Liver (tissue), 9 donors: ENCODE results near the gene ZNRF4. TPM values are rescaled to one million over a fixed set of nuclear protein-coding genes. Genes with fewer than 3 reads are reported as not detected.

Experiments
- DNase-seq: peaks from one replicate; pipeline ENCODE4 v3.0.0-alpha.2; 2017; ENCODE audit warnings: low spot score
- H3K27ac ChIP-seq, 2 donors: one replicate each; pipeline ENCODE4 v1.7.0; 2013; ENCODE audit warnings: inconsistent platforms in 2 of 2, low read length in 2 of 2, control low read depth in 1 of 2, low read depth in 1 of 2, mild to moderate bottlenecking in 1 of 2
- H3K27me3 ChIP-seq, 4 donors: one replicate each; pipeline versions ENCODE4 v1.6.1 to v1.7.0; 2013; ENCODE audit warnings: low read length in 3 of 4, inconsistent platforms in 1 of 4, mild to moderate bottlenecking in 1 of 4, moderate library complexity in 1 of 4; ENCODE audit not compliant: control insufficient read depth in 4 of 4, insufficient read depth in 4 of 4
- H3K36me3 ChIP-seq, 4 donors: one replicate each; pipeline versions ENCODE4 v1.6.1 to v1.7.0; 2013; ENCODE audit warnings: low read length in 3 of 4, mild to moderate bottlenecking in 3 of 4, low read depth in 1 of 4, moderate library complexity in 1 of 4; ENCODE audit not compliant: control insufficient read depth in 4 of 4, insufficient read depth in 3 of 4
- H3K4me1 ChIP-seq, 4 donors: one replicate each; pipeline versions ENCODE4 v1.6.1 to v1.7.0; 2013; ENCODE audit warnings: low read length in 3 of 4, mild to moderate bottlenecking in 3 of 4, moderate library complexity in 1 of 4; ENCODE audit not compliant: control insufficient read depth in 4 of 4, insufficient read depth in 4 of 4
- H3K4me3 ChIP-seq, 3 donors: one replicate each; pipeline versions ENCODE4 v1.6.1 to v1.7.0; 2013; ENCODE audit warnings: low read length in 3 of 3, control low read depth in 1 of 3, low read depth in 1 of 3, mild to moderate bottlenecking in 1 of 3
- H3K9ac ChIP-seq, 2 donors: one replicate each; pipeline ENCODE4 v1.7.0; 2013; ENCODE audit warnings: low read length in 2 of 2, mild to moderate bottlenecking in 2 of 2, moderate library complexity in 2 of 2, control low read depth in 1 of 2, low read depth in 1 of 2
- H3K9me3 ChIP-seq, 4 donors: one replicate each; pipeline versions ENCODE4 v1.6.1 to v1.7.0; 2013; ENCODE audit warnings: low read length in 3 of 4; ENCODE audit not compliant: control insufficient read depth in 4 of 4
- ATF3 ChIP-seq: IDR thresholded peaks from 2 replicates; pipeline ENCODE4 v1.6.1; 2016; ENCODE audit warnings: antibody characterized with exemption
- CTCF ChIP-seq: fragments of 150-350 bp; IDR thresholded peaks from 2 replicates; pipeline ENCODE4 v1.5.1; 2017; ENCODE audit warnings: improper control_type of control experiment, low read depth, low read length; ENCODE audit not compliant: missing input control
- EGR1 ChIP-seq, 2 donors: IDR thresholded peaks; 2 replicates each; pipeline ENCODE4 v1.6.1; 2016 to 2018; ENCODE audit warnings: antibody characterized with exemption in 2 of 2, low read depth in 2 of 2
- FOXA1 ChIP-seq: IDR thresholded peaks from 2 replicates; pipeline ENCODE4 v1.6.1; 2016; ENCODE audit warnings: antibody characterized with exemption
- FOXA2 ChIP-seq: IDR thresholded peaks from 2 replicates; pipeline ENCODE4 v1.6.1; 2016; ENCODE audit warnings: antibody characterized with exemption
- GABPA ChIP-seq, 2 donors: IDR thresholded peaks in 1 of 2; conservative IDR thresholded peaks in 1 of 2; 2 replicates each; pipeline ENCODE4 v1.6.1; 2016; ENCODE audit warnings: antibody characterized with exemption in 2 of 2, mild to moderate bottlenecking in 1 of 2, moderate library complexity in 1 of 2
- HNF4A ChIP-seq, 2 donors: conservative IDR thresholded peaks; 2 replicates each; pipeline ENCODE4 v1.6.1; 2016; ENCODE audit warnings: antibody characterized with exemption in 2 of 2, mild to moderate bottlenecking in 2 of 2
- HNF4G ChIP-seq: IDR thresholded peaks from 2 replicates; pipeline ENCODE4 v1.6.1; 2016; ENCODE audit warnings: antibody characterized with exemption
- JUND ChIP-seq, 2 donors: IDR thresholded peaks; 2 replicates each; pipeline ENCODE4 v1.6.1; 2016; ENCODE audit warnings: antibody characterized with exemption in 2 of 2
- MAX ChIP-seq: IDR thresholded peaks from 2 replicates; pipeline ENCODE4 v1.6.1; 2016; ENCODE audit warnings: antibody characterized with exemption
- NR2F2 ChIP-seq: IDR thresholded peaks from 2 replicates; pipeline ENCODE4 v1.6.1; 2016; ENCODE audit warnings: antibody characterized with exemption
- RAD21 ChIP-seq, 2 donors: IDR thresholded peaks; 2 replicates each; pipeline ENCODE4 v1.6.1; 2016; ENCODE audit warnings: antibody characterized with exemption in 2 of 2, mild to moderate bottlenecking in 2 of 2
- REST ChIP-seq: IDR thresholded peaks from 2 replicates; pipeline ENCODE4 v1.6.1; 2016; ENCODE audit warnings: antibody characterized with exemption, mild to moderate bottlenecking
- RXRA ChIP-seq, 2 donors: IDR thresholded peaks; 2 replicates each; pipeline ENCODE4 v1.6.1; 2017 to 2018; ENCODE audit warnings: antibody characterized with exemption in 2 of 2, mild to moderate bottlenecking in 1 of 2
- SP1 ChIP-seq: IDR thresholded peaks from 2 replicates; pipeline ENCODE4 v1.6.1; 2018; ENCODE audit warnings: antibody characterized with exemption, mild to moderate bottlenecking
- TAF1 ChIP-seq: conservative IDR thresholded peaks from 2 replicates; pipeline ENCODE4 v1.6.1; 2016; ENCODE audit warnings: antibody characterized with exemption, mild to moderate bottlenecking
- YY1 ChIP-seq: IDR thresholded peaks from 2 replicates; pipeline ENCODE4 v1.6.1; 2016; ENCODE audit warnings: antibody characterized with exemption, mild to moderate bottlenecking
- ZBTB33 ChIP-seq: IDR thresholded peaks from 2 replicates; pipeline ENCODE4 v1.6.1; 2016; ENCODE audit warnings: antibody characterized with exemption
- WGBS: extraction: QIAGEN DNeasy Blood & Tissue Kit; methylation state at CpG from one replicate; pipeline ENCODE4 v1.1.7; 2013; 5-methylcytosine and 5-hydroxymethylcytosine counted together
- polyA plus RNA-seq, 2 donors: library from polyadenylated mRNA; stranded (reverse) in 1 of 2; unstranded in 1 of 2; fragments of 200-250 nt in 1 of 2; fragments of >200 nt in 1 of 2; fragmentation: Nextera tagmentation in 1 of 2; extraction: Ambion mirVana in 1 of 2; gene quantifications; one replicate each; pipeline versions ENCODE4 v1.2.1 to v1.2.3, GENCODE V29; 2013 to 2015
- total RNA-seq, 2 donors: library from RNA; depleted of rRNA; stranded (reverse); fragments of >200 nt; gene quantifications; one replicate each; pipeline ENCODE4 v1.2.3, GENCODE V29; 2014
- donor health status: healthy.
- donor health status: healthy.
- donor health status: healthy.
- donor health status: healthy.
- donor health status: healthy.

ZNRF4 gene
- total and polyA plus RNA-seq, 4 donors = not detected

GRCh38 chr19:5501907-5502306 lies 46.7 kb downstream of the ZNRF4 start:
- Histone ChIP-seq H3K4me3 (no peak overlapping the region), H3K9ac (no peak overlapping the region), H3K36me3 (no peaks in the 10 kb centered on the region), H3K27ac (no peak overlapping the region), H3K27me3 (peaks cover 0 to 2% (median 0%) of the 10 kb centered on the region in 4 donors), H3K9me3 (peaks cover 3 to 17% (median 5%) of the 10 kb centered on the region in 4 donors), H3K4me1 (no peaks in the 10 kb centered on the region)
- DNase-seq = no peak
- 89% methylated on average over 2 of the region's 2 CpGs for WGBS
- TF ChIP-seq HNF4A (conservative IDR thresholded peaks at IDR 0.05) (no peak), SP1 (no peak), ATF3 (no peak), RXRA (IDR thresholded peaks at IDR 0.05) (no peak)

GRCh38 chr19:5503598-5503997 lies 48.4 kb downstream of the ZNRF4 start:
- H3K36me3 ChIP-seq = no peaks in the 10 kb centered on the region
- H3K27ac ChIP-seq = no peak overlapping the region
- H3K27me3 ChIP-seq = peaks cover 0 to 2% (median 0%) of the 10 kb centered on the region in 4 donors
- DNase-seq = no peak
- TF ChIP-seq JUND (IDR thresholded peaks at IDR 0.05) (no peak), FOXA2 (no peak), ZBTB33 (no peak), ATF3 (no peak), REST (no peak), HNF4A (conservative IDR thresholded peaks at IDR 0.05) (no peak), EGR1 (IDR thresholded peaks at IDR 0.05; ENCODE audit: low read depth in 2 of 2) (no peak), RAD21 (IDR thresholded peaks at IDR 0.05) (no peak), FOXA1 (no peak), SP1 (no peak), TAF1 (no peak), YY1 (no peak), MAX (no peak), HNF4G (no peak), NR2F2 (no peak), CTCF (no peak), GABPA (IDR thresholded peaks at IDR 0.05 in 1 of 2, conservative IDR thresholded peaks at IDR 0.05 in 1 of 2) (no peak), RXRA (IDR thresholded peaks at IDR 0.05) (no peak)
- no peak overlapping the region for H3K4me3 ChIP-seq
- WGBS = 52% methylated on average over 1 of the region's 1 CpG
- H3K9ac ChIP-seq = no peak overlapping the region
- no peaks in the 10 kb centered on the region for H3K4me1 ChIP-seq
- peaks cover 3 to 17% (median 5%) of the 10 kb centered on the region in 4 donors for H3K9me3 ChIP-seq
